A673 (cell line): ENCODE results near the gene SLC2A9.
"Not testable (repeated sequence)": the region's sequence is repeated elsewhere in the genome, so short reads cannot be mapped to it uniquely, and the experiment has no call there.

Source experiments
- CTCF ChIP-seq: fragments of 300-800, 200-600 bp; sonication (generic); conservative IDR thresholded peaks from 2 replicates; pipeline ENCODE4 v1.5.1; 2017; ENCODE audit warnings: low read depth, mild to moderate bottlenecking, antibody characterized with exemption, low read length, moderate library complexity, mixed read lengths
- EZH2 ChIP-seq: fragments of 200-600 bp; sonication (generic); IDR thresholded peaks from 2 replicates; pipeline ENCODE4 v1.6.1; 2017; ENCODE audit warnings: borderline replicate concordance, low read depth, mild to moderate bottlenecking, mixed read lengths, antibody characterized with exemption, low read length; ENCODE audit not compliant: poor library complexity, severe bottlenecking

GRCh38 chr4:9981899-9982298, 39.4 kb downstream of the SLC2A9 start:
- TF ChIP-seq CTCF, EZH2: not testable (repeated sequence)
